Right atrium auricular region (tissue), 2 donors: ENCODE results near the gene KRT31. TPM values are rescaled to one million over a fixed set of nuclear protein-coding genes. Genes with fewer than 3 reads are reported as not detected.

Source experiments
- DNase-seq: peaks from one replicate; pipeline ENCODE4 v3.0.0-alpha.2; 2019; ENCODE audit warnings: low spot score
- H3K27ac ChIP-seq, 2 donors: fragments of 200-600 bp; sonication (generic); 1 replicate in 1 of 2; 2 replicates in 1 of 2; pipeline ENCODE4 v1.5.1; 2016 to 2019
- H3K27me3 ChIP-seq, 2 donors: fragments of 200-600 bp; sonication (generic); one replicate each; pipeline versions ENCODE4 v1.5.1 to v1.6.0; 2017 to 2019
- H3K36me3 ChIP-seq: fragments of 200-600 bp; sonication (generic); one replicate; pipeline ENCODE4 v1.5.1; 2016
- H3K4me1 ChIP-seq, 2 donors: fragments of 200-600 bp; sonication (generic); one replicate each; pipeline versions ENCODE4 v1.5.1 to v1.6.0; 2017 to 2019
- H3K4me3 ChIP-seq, 2 donors: fragments of 200-600 bp; sonication (generic); 1 replicate in 1 of 2; 2 replicates in 1 of 2; pipeline ENCODE4 v1.5.1; 2017 to 2019; ENCODE audit warnings: mild to moderate bottlenecking in 1 of 2, moderate library complexity in 1 of 2
- H3K9me3 ChIP-seq, 2 donors: fragments of 200-600 bp; sonication (generic); one replicate each; pipeline ENCODE4 v1.5.1; 2019
- CTCF ChIP-seq, 2 donors: fragments of 200-600 bp; sonication (generic); IDR thresholded peaks; one replicate each; pipeline ENCODE4 v1.5.1; 2019; ENCODE audit warnings: antibody characterized with exemption in 2 of 2
- total RNA-seq, 2 donors: library from RNA; depleted of rRNA; stranded (reverse); fragments of >200 nt; gene quantifications; one replicate each; pipeline ENCODE4 v1.1.0, GENCODE V29; 2016

Gene KRT31
- total RNA-seq, 2 donors from 2014 or later = not detected

- no peak overlapping the region for H3K27ac ChIP-seq
- DNase-seq = no peak
- H3K4me3 ChIP-seq = no peak overlapping the region
- H3K4me1 ChIP-seq = peaks cover 0 to 2% of the 10 kb centered on the region in 2 donors
- TF ChIP-seq CTCF (IDR thresholded peaks at IDR 0.05) = no peak
- no peaks in the 10 kb centered on the region for H3K36me3 ChIP-seq
- no peaks in the 10 kb centered on the region for H3K27me3 ChIP-seq
- no peaks in the 10 kb centered on the region for H3K9me3 ChIP-seq
These were observed 24.2 kb upstream of the KRT31 start for GRCh38 chr17:41421617-41422016.

- Histone ChIP-seq H3K9me3 (no peaks in the 10 kb centered on the region), H3K4me1 (peaks cover 0 to 6% of the 10 kb centered on the region in 2 donors), H3K36me3 (no peaks in the 10 kb centered on the region), H3K4me3 (no peak overlapping the region), H3K27me3 (no peaks in the 10 kb centered on the region), H3K27ac (no peak overlapping the region)
- no peak for DNase-seq
- TF ChIP-seq CTCF (IDR thresholded peaks at IDR 0.05) = no peak
These were observed 23.7 kb upstream of the KRT31 start for GRCh38 chr17:41421116-41421515.

GRCh38 chr17:41420134-41420533 is 22.7 kb upstream of the KRT31 start:
- Histone ChIP-seq H3K27me3 (no peaks in the 10 kb centered on the region), H3K27ac (no peak overlapping the region), H3K9me3 (no peaks in the 10 kb centered on the region), H3K36me3 (no peaks in the 10 kb centered on the region), H3K4me1 (peaks cover 0 to 9% of the 10 kb centered on the region in 2 donors), H3K4me3 (no peak overlapping the region)
- DNase-seq = no peak
- no peak for TF ChIP-seq CTCF (IDR thresholded peaks at IDR 0.05)

- TF ChIP-seq CTCF (IDR thresholded peaks at IDR 0.05) = no peak
- no peaks in the 10 kb centered on the region for H3K27me3 ChIP-seq
- H3K36me3 ChIP-seq = no peaks in the 10 kb centered on the region
- DNase-seq = no peak
- peaks cover 0 to 9% of the 10 kb centered on the region in 2 donors for H3K4me1 ChIP-seq
- H3K27ac ChIP-seq = no peak overlapping the region
- no peak overlapping the region for H3K4me3 ChIP-seq
- no peaks in the 10 kb centered on the region for H3K9me3 ChIP-seq
These were observed 22.3 kb upstream of the KRT31 start for GRCh38 chr17:41419716-41420115.

- H3K27ac ChIP-seq = no peak overlapping the region
- no peak for DNase-seq
- peaks cover 0 to 9% of the 10 kb centered on the region in 2 donors for H3K4me1 ChIP-seq
- no peaks in the 10 kb centered on the region for H3K36me3 ChIP-seq
- no peak for TF ChIP-seq CTCF (IDR thresholded peaks at IDR 0.05)
- H3K4me3 ChIP-seq = no peak overlapping the region
- H3K9me3 ChIP-seq = no peaks in the 10 kb centered on the region
- H3K27me3 ChIP-seq = no peaks in the 10 kb centered on the region
These were observed 20.9 kb upstream of the KRT31 start for GRCh38 chr17:41418116-41418860.

GRCh38 chr17:41417576-41418015 is 20.2 kb upstream of the KRT31 start:
- peaks cover 0 to 9% of the 10 kb centered on the region in 2 donors for H3K4me1 ChIP-seq
- no peaks in the 10 kb centered on the region for H3K27me3 ChIP-seq
- DNase-seq = no peak
- no peak overlapping the region for H3K27ac ChIP-seq
- no peak overlapping the region for H3K4me3 ChIP-seq
- no peaks in the 10 kb centered on the region for H3K36me3 ChIP-seq
- no peak for TF ChIP-seq CTCF (IDR thresholded peaks at IDR 0.05)
- no peaks in the 10 kb centered on the region for H3K9me3 ChIP-seq
